MM.1S (cell line): ENCODE data around the gene SLC22A15.

Experiments used
- EZH2 ChIP-seq: fragments of 300-600 bp; sonication (generic); optimal IDR thresholded peaks from 2 replicates; pipeline ENCODE3; 2017; ENCODE audit warnings: low read depth, mild to moderate bottlenecking, antibody characterized with exemption, low read length, mixed read lengths
- TF ChIP-seq, protein P1 (sequence below): fragments of 300-600 bp; sonication (generic); IDR thresholded peaks from 2 replicates; pipeline ENCODE4 v1.5.1; 2016; ENCODE audit warnings: antibody characterized with exemption, low read length, mixed read lengths

DNA sequence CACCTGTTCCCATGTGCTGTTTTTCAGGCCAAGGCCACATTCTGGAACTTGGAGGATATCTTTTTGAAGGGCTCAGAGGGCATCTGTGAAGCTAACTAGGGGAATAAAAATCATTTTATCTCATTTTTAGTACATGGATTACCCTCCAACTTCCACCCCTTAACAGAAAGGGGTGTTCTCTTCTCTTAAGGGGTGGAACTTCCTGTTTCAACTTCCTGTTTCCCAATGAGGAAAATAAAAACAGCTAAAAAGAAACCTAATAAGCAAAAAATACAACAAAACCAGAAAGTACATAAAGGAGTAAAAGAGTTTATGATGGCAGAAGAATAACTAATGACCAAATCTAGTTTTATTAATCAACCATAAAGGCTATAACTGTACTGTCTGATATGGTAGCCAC is 24.8 kb upstream of the SLC22A15 start:
- TF ChIP-seq, protein P1, sequence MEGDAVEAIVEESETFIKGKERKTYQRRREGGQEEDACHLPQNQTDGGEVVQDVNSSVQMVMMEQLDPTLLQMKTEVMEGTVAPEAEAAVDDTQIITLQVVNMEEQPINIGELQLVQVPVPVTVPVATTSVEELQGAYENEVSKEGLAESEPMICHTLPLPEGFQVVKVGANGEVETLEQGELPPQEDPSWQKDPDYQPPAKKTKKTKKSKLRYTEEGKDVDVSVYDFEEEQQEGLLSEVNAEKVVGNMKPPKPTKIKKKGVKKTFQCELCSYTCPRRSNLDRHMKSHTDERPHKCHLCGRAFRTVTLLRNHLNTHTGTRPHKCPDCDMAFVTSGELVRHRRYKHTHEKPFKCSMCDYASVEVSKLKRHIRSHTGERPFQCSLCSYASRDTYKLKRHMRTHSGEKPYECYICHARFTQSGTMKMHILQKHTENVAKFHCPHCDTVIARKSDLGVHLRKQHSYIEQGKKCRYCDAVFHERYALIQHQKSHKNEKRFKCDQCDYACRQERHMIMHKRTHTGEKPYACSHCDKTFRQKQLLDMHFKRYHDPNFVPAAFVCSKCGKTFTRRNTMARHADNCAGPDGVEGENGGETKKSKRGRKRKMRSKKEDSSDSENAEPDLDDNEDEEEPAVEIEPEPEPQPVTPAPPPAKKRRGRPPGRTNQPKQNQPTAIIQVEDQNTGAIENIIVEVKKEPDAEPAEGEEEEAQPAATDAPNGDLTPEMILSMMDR, result no peak
- no peak for TF ChIP-seq EZH2
